COR-L47 (cell line): ENCODE data around the gene KCNJ2.

Source experiments
- DNase-seq: peaks from one replicate; lab custom pipeline; 2025; lab: John Stamatoyannopoulos, UW

The KCNJ2 gene

GRCh38 chr17:70168977-70169708 lies at the start of gene KCNJ2:
Gene KCNJ2 (plus strand): TSS chr17:70169532. CDS start chr17:70175040, 5,508 bp downstream.
- DNase-seq = peak; percentile 71

- DNase-seq = no peak
Measured at GRCh38 chr17:70119545-70119944, 49.8 kb upstream of the KCNJ2 start.

GRCh38 chr17:70119983-70120382 lies 49.3 kb upstream of the KCNJ2 start:
- no peak for DNase-seq

- DNase-seq = no peak
Measured at GRCh38 chr17:70120425-70120824, 48.9 kb upstream of the KCNJ2 start.

- no peak for DNase-seq
Measured at GRCh38 chr17:70121126-70121525, 48.2 kb upstream of the KCNJ2 start.

- DNase-seq = no peak
Measured at GRCh38 chr17:70123193-70123592, 46.1 kb upstream of the KCNJ2 start.

- no peak for DNase-seq
Measured at GRCh38 chr17:70124723-70125122, 44.6 kb upstream of the KCNJ2 start.

- no peak for DNase-seq
Measured at GRCh38 chr17:70127221-70127873, 42.0 kb upstream of the KCNJ2 start.

GRCh38 chr17:70128727-70129238 lies 40.5 kb upstream of the KCNJ2 start:
- no peak for DNase-seq

GRCh38 chr17:70130289-70130688 lies 39.0 kb upstream of the KCNJ2 start:
- no peak for DNase-seq

- DNase-seq = no peak
Measured at GRCh38 chr17:70132505-70132904, 36.8 kb upstream of the KCNJ2 start.

- no peak for DNase-seq
Measured at GRCh38 chr17:70134042-70134441, 35.3 kb upstream of the KCNJ2 start.

GRCh38 chr17:70134777-70135176 lies 34.6 kb upstream of the KCNJ2 start:
- no peak for DNase-seq

- DNase-seq = no peak
Measured at GRCh38 chr17:70136131-70136530, 33.2 kb upstream of the KCNJ2 start.

GRCh38 chr17:70137451-70138230 lies 31.7 kb upstream of the KCNJ2 start:
- no peak for DNase-seq

- DNase-seq = no peak
Measured at GRCh38 chr17:70138291-70138865, 31.0 kb upstream of the KCNJ2 start.

- no peak for DNase-seq
Measured at GRCh38 chr17:70139449-70139993, 29.8 kb upstream of the KCNJ2 start.

- no peak for DNase-seq
Measured at GRCh38 chr17:70144260-70144846, 25.0 kb upstream of the KCNJ2 start.

- no peak for DNase-seq
Measured at GRCh38 chr17:70153210-70153609, 16.1 kb upstream of the KCNJ2 start.

GRCh38 chr17:70157151-70157550 lies 12.2 kb upstream of the KCNJ2 start:
- no peak for DNase-seq

GRCh38 chr17:70158180-70158579 lies 11.2 kb upstream of the KCNJ2 start:
- no peak for DNase-seq

- DNase-seq = no peak
Measured at GRCh38 chr17:70158591-70158990, 10.7 kb upstream of the KCNJ2 start.
